Measurements from ENCODE around the gene UNC13C.

The UNC13C gene

GRCh38 chr15:54504695-54505094 is 526.5 kb downstream of the UNC13C start:
- Histone ChIP-seq H3K36me3 (ENCODE audit: control insufficient read depth, insufficient read depth, low read length) (no peaks in the 10 kb centered on the region), H3K4me1 (ENCODE audit: control insufficient read depth, insufficient read depth, low read length) (no peaks in the 10 kb centered on the region), H3K9me3 (ENCODE audit: control insufficient read depth, insufficient read depth, low read length) (no peaks in the 10 kb centered on the region), H3K4me3 (ENCODE audit: low read length) (no peak overlapping the region), H3K27me3 (ENCODE audit: control insufficient read depth, insufficient read depth, low read length) (no peaks in the 10 kb centered on the region), H3K27ac (ENCODE audit: low read length) (no peak overlapping the region)
- WGBS (ENCODE audit: insufficient coverage, insufficient read length): no CpG with 5 or more reads among the region's 1 CpG
- no peak for DNase-seq (ENCODE audit: low read depth, low spot score)

DNA sequence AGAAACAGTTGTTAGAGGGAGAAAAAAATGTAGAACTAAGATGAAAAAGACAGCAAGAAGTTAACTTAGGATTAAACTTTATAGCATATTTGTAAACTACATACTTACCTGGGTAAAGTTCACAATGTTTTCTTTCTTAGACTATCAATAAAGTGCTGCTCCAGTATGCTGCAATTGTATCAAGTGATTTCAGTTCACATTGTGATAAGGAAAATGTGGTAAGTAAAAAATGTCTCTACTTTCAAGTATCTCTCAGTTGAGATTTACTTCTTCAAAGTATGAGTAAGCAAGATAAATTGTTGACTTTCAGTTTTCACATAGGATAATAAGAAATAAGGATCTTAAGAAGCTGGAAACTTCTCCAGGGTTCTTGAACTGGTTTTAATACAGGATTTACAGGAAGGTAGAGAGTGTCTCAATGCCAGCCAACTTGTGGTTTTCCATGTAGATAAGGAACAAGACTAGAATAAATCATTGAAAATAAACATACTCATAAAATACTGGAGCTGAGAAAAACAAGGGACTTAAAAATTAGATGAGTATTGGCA is 528.8 kb downstream of the UNC13C start:
- Histone ChIP-seq H3K4me3 (ENCODE audit: low read length) (no peak overlapping the region), H3K36me3 (ENCODE audit: control insufficient read depth, insufficient read depth, low read length) (no peaks in the 10 kb centered on the region), H3K9me3 (ENCODE audit: control insufficient read depth, insufficient read depth, low read length) (no peaks in the 10 kb centered on the region), H3K27ac (ENCODE audit: low read length) (no peak overlapping the region), H3K4me1 (ENCODE audit: control insufficient read depth, insufficient read depth, low read length) (no peaks in the 10 kb centered on the region), H3K27me3 (ENCODE audit: control insufficient read depth, insufficient read depth, low read length) (no peaks in the 10 kb centered on the region)
- no peak for DNase-seq (ENCODE audit: low read depth, low spot score)

GRCh38 chr15:54514601-54515000 is 536.4 kb downstream of the UNC13C start:
- no peak overlapping the region for H3K27ac ChIP-seq (ENCODE audit: low read length)
- H3K36me3 ChIP-seq (ENCODE audit: control insufficient read depth, insufficient read depth, low read length): no peaks in the 10 kb centered on the region
- WGBS (ENCODE audit: insufficient coverage, insufficient read length): no CpG with 5 or more reads among the region's 2 CpGs
- H3K9me3 ChIP-seq (ENCODE audit: control insufficient read depth, insufficient read depth, low read length): no peaks in the 10 kb centered on the region
- no peak for DNase-seq (ENCODE audit: low read depth, low spot score)
- H3K27me3 ChIP-seq (ENCODE audit: control insufficient read depth, insufficient read depth, low read length): no peaks in the 10 kb centered on the region
- no peak overlapping the region for H3K4me3 ChIP-seq (ENCODE audit: low read length)
- H3K4me1 ChIP-seq (ENCODE audit: control insufficient read depth, insufficient read depth, low read length): peaks cover 1% of the 10 kb centered on the region; the same call in 1 of the 2 replicates

DNA sequence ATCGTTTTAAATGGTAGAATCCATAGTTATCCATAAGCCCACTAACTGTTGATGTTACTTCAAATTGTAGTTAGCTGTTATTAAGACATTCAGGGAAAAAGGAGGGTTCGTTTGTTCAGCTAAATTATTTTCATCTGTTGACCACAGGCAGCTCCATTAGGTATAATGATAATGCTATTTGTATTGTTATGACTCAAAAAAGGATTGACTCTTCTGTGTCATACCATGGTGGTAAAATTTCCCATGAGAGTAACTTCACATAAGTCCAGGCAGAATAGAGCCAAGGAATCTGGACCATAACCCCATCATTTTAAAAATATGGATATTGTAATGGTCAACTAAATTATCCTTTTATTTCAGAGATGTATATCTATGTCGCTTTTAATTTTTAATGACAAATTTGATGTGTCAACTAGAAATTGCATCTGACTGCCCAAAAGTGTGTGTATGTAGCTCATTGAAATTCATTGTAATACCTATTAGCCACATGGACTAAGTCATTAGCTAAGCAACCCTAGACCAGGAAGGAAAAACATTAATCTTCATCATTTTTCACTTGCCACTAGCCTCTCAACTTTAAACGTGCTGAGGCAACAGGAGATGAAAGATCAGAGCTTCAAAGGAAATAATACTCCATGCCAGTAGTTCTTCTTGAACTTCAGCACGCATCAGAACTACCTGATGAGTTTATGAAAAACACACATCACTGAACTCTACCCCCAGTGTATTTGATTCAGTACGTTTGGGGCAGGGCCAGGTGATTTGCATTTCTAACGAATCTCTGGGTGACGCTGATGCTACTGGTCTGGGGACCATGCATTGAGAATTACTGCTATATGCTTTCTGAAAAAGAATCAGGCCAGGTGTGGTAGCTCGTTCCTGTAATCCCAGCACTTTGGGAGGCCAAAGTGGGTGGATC is 537.7 kb downstream of the UNC13C start:
- Histone ChIP-seq H3K36me3 (ENCODE audit: control insufficient read depth, insufficient read depth, low read length) (no peaks in the 10 kb centered on the region), H3K27ac (ENCODE audit: low read length) (no peak overlapping the region), H3K27me3 (ENCODE audit: control insufficient read depth, insufficient read depth, low read length) (no peaks in the 10 kb centered on the region), H3K4me3 (ENCODE audit: low read length) (no peak overlapping the region), H3K9me3 (ENCODE audit: control insufficient read depth, insufficient read depth, low read length) (no peaks in the 10 kb centered on the region), H3K4me1 (ENCODE audit: control insufficient read depth, insufficient read depth, low read length) (peaks cover 1% of the 10 kb centered on the region; the same call in 1 of the 2 replicates)
- DNase-seq (ENCODE audit: low read depth, low spot score): no peak
- no CpG with 5 or more reads among the region's 9 CpGs for WGBS (ENCODE audit: insufficient coverage, insufficient read length)

DNA sequence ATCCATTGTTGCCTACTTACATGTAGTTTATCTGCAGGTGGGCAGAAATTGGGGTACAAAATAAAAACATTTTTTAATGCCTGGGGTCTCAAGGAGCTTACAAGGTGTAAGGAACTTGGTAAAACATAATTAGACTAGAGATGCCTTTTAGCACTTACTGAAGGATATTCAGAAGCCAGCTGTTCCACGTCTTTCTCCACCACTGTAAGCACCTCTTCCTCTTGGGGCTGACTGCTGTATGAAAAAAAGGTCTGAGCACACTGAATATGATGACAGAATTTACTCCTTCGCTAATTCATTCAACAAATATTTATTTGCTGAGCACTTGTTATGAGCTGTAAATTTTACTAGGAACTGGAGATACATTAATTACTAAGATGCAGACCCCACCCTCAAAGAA is 539.1 kb downstream of the UNC13C start:
- Histone ChIP-seq H3K9me3 (ENCODE audit: control insufficient read depth, insufficient read depth, low read length) (no peaks in the 10 kb centered on the region), H3K4me1 (ENCODE audit: control insufficient read depth, insufficient read depth, low read length) (peaks cover 1% of the 10 kb centered on the region; the same call in 1 of the 2 replicates), H3K4me3 (ENCODE audit: low read length) (no peak overlapping the region), H3K36me3 (ENCODE audit: control insufficient read depth, insufficient read depth, low read length) (no peaks in the 10 kb centered on the region), H3K27ac (ENCODE audit: low read length) (no peak overlapping the region), H3K27me3 (ENCODE audit: control insufficient read depth, insufficient read depth, low read length) (no peaks in the 10 kb centered on the region)
- no CpG with 5 or more reads among the region's 2 CpGs for WGBS (ENCODE audit: insufficient coverage, insufficient read length)
- no peak for DNase-seq (ENCODE audit: low read depth, low spot score)

DNA sequence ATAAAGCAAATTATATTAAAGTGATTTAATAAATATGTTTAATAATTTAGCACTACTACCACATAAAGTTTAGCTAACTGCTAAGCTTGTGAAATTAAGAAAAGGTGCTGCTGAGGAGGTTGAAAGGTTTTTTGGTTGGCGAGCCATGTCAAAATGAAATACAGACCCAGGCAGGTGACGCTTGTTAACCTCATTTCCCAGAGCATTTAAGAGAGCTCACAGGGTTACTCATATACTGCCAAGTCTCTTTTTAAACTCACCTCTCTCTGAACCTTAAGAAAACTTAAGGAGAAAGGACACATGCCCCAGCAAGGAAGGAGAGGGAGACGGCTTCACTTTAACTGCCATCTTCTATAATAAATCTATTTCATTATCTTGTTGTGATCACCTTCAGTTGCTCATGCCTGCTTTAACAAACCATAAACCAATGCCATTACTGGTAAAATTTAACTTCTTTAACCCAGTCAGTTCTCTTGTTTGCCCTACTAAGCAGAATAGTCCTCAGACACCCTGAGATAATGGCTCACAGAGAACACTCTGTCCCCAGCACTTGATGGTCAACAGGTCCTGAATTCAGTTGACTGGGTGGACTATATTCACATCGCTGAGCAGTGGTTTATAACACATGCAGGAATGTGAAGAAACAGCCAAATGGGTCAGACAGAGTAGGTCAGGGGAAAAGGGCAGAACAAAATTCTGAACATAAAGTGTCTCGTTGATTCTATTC is 540.1 kb downstream of the UNC13C start:
- H3K27ac ChIP-seq (ENCODE audit: low read length): no peak overlapping the region
- no peaks in the 10 kb centered on the region for H3K27me3 ChIP-seq (ENCODE audit: control insufficient read depth, insufficient read depth, low read length)
- no CpG with 5 or more reads among the region's 5 CpGs for WGBS (ENCODE audit: insufficient coverage, insufficient read length)
- peaks cover 1% of the 10 kb centered on the region; the same call in 1 of the 2 replicates for H3K4me1 ChIP-seq (ENCODE audit: control insufficient read depth, insufficient read depth, low read length)
- H3K9me3 ChIP-seq (ENCODE audit: control insufficient read depth, insufficient read depth, low read length): no peaks in the 10 kb centered on the region
- DNase-seq (ENCODE audit: low read depth, low spot score): no peak
- H3K36me3 ChIP-seq (ENCODE audit: control insufficient read depth, insufficient read depth, low read length): no peaks in the 10 kb centered on the region
- no peak overlapping the region for H3K4me3 ChIP-seq (ENCODE audit: low read length)

DNA sequence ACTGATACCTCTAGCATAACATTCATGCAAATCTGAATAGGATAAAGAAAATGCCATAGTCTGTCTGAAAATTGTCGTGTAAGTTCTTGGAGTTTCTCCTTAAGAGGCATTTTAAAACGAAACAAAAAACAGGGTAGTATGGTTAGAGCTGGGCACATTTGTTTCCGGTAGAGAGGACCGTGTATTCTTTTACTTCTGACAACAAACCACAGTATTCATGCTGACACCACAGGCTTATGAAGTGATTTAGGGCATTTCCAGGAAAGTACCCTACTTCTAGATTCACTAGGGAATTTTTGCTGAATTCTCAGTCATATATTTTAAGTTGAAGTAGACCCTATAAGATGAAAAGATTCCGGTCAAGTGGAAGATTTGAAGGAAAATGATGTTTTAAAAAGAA is 541.3 kb downstream of the UNC13C start:
- Histone ChIP-seq H3K4me3 (ENCODE audit: low read length) (no peak overlapping the region), H3K27me3 (ENCODE audit: control insufficient read depth, insufficient read depth, low read length) (no peaks in the 10 kb centered on the region), H3K4me1 (ENCODE audit: control insufficient read depth, insufficient read depth, low read length) (peaks cover 1% of the 10 kb centered on the region; the same call in 1 of the 2 replicates), H3K9me3 (ENCODE audit: control insufficient read depth, insufficient read depth, low read length) (no peaks in the 10 kb centered on the region), H3K36me3 (ENCODE audit: control insufficient read depth, insufficient read depth, low read length) (no peaks in the 10 kb centered on the region), H3K27ac (ENCODE audit: low read length) (no peak overlapping the region)
- WGBS (ENCODE audit: insufficient coverage, insufficient read length): no CpG with 5 or more reads among the region's 5 CpGs
- DNase-seq (ENCODE audit: low read depth, low spot score): no peak

- no peak for DNase-seq (ENCODE audit: low read depth, low spot score)
- no peaks in the 10 kb centered on the region for H3K27me3 ChIP-seq (ENCODE audit: control insufficient read depth, insufficient read depth, low read length)
- H3K4me1 ChIP-seq (ENCODE audit: control insufficient read depth, insufficient read depth, low read length): peaks cover 1% of the 10 kb centered on the region; the same call in 1 of the 2 replicates
- no peaks in the 10 kb centered on the region for H3K9me3 ChIP-seq (ENCODE audit: control insufficient read depth, insufficient read depth, low read length)
- no peak overlapping the region for H3K4me3 ChIP-seq (ENCODE audit: low read length)
- no CpG with 5 or more reads among the region's 1 CpG for WGBS (ENCODE audit: insufficient coverage, insufficient read length)
- H3K36me3 ChIP-seq (ENCODE audit: control insufficient read depth, insufficient read depth, low read length): no peaks in the 10 kb centered on the region
- no peak overlapping the region for H3K27ac ChIP-seq (ENCODE audit: low read length)
Measured at GRCh38 chr15:54520616-54521015, 542.4 kb downstream of the UNC13C start.

DNA sequence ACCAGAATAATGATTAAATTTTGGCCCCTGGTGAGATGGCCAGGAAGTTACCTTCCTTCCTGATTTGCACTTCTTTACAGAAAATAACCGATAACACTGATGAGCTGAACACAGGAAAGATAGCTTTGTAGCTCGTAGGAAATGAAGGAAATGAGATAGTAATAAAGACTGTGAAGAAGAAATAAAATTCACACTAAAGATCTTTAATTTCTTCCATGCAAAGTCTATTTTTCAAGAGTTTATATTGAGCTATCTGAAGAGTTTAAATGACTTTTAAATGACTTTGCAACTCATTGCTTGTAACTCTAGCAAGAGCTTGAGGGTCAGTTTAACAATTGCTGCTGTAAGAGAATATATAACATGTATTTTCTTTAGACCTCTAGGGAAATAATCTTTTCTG is 543.0 kb downstream of the UNC13C start:
- no peak overlapping the region for H3K27ac ChIP-seq (ENCODE audit: low read length)
- no peaks in the 10 kb centered on the region for H3K9me3 ChIP-seq (ENCODE audit: control insufficient read depth, insufficient read depth, low read length)
- WGBS (ENCODE audit: insufficient coverage, insufficient read length): no CpG with 5 or more reads among the region's 2 CpGs
- H3K4me1 ChIP-seq (ENCODE audit: control insufficient read depth, insufficient read depth, low read length): peaks cover 1% of the 10 kb centered on the region; the same call in 1 of the 2 replicates
- no peak overlapping the region for H3K4me3 ChIP-seq (ENCODE audit: low read length)
- no peaks in the 10 kb centered on the region for H3K27me3 ChIP-seq (ENCODE audit: control insufficient read depth, insufficient read depth, low read length)
- DNase-seq (ENCODE audit: low read depth, low spot score): no peak
- H3K36me3 ChIP-seq (ENCODE audit: control insufficient read depth, insufficient read depth, low read length): no peaks in the 10 kb centered on the region

GRCh38 chr15:54528021-54528420 is 549.8 kb downstream of the UNC13C start:
- H3K9me3 ChIP-seq (ENCODE audit: control insufficient read depth, insufficient read depth, low read length): no peaks in the 10 kb centered on the region
- no CpG with 5 or more reads among the region's 1 CpG for WGBS (ENCODE audit: insufficient coverage, insufficient read length)
- no peaks in the 10 kb centered on the region for H3K4me1 ChIP-seq (ENCODE audit: control insufficient read depth, insufficient read depth, low read length)
- DNase-seq (ENCODE audit: low read depth, low spot score): no peak
- no peaks in the 10 kb centered on the region for H3K36me3 ChIP-seq (ENCODE audit: control insufficient read depth, insufficient read depth, low read length)
- no peak overlapping the region for H3K27ac ChIP-seq (ENCODE audit: low read length)
- H3K4me3 ChIP-seq (ENCODE audit: low read length): no peak overlapping the region
- H3K27me3 ChIP-seq (ENCODE audit: control insufficient read depth, insufficient read depth, low read length): no peaks in the 10 kb centered on the region

All from iPS DF 6.9 (cell line).